ENCODE measurements around the gene ZNF620.
"Not testable (repeated sequence)": the region's sequence is repeated elsewhere in the genome, so short reads cannot be mapped to it uniquely, and the experiment has no call there.

ZNF620 gene

GRCh38 chr3:40505599-40506462 lies at the start of gene ZNF620:
ZNF620 (plus strand) TSS chr3:40506039; CDS start chr3:40506353, 314 bp downstream.
- peak; percentile 77 for DNase-seq (ENCODE audit: low spot score)

GRCh38 chr3:40456279-40456939 lies 49.4 kb upstream of the ZNF620 start:
- DNase-seq (ENCODE audit: low spot score), result no peak

- DNase-seq (ENCODE audit: low spot score), result peak; percentile 97
Observed at GRCh38 chr3:40456940-40457823, 48.7 kb upstream of the ZNF620 start, which contains the start of gene RPL14. RPL14 (plus strand) TSS chr3:40457339; CDS start chr3:40457472, 133 bp downstream.

- no peak for DNase-seq (ENCODE audit: low spot score)
Observed at GRCh38 chr3:40458473-40458872, 47.4 kb upstream of the ZNF620 start.

GRCh38 chr3:40460481-40460880 lies 45.4 kb upstream of the ZNF620 start:
- not testable (repeated sequence) for DNase-seq (ENCODE audit: low spot score)

- no peak for DNase-seq (ENCODE audit: low spot score)
Observed at GRCh38 chr3:40461161-40461560, 44.7 kb upstream of the ZNF620 start.

GRCh38 chr3:40462838-40463237 lies 43.0 kb upstream of the ZNF620 start:
- DNase-seq (ENCODE audit: low spot score), result not testable (repeated sequence)

GRCh38 chr3:40463579-40463978 lies 42.3 kb upstream of the ZNF620 start:
- DNase-seq (ENCODE audit: low spot score), result no peak

- no peak for DNase-seq (ENCODE audit: low spot score)
Observed at GRCh38 chr3:40464339-40465110, 41.3 kb upstream of the ZNF620 start.

GRCh38 chr3:40465111-40465407 lies 40.8 kb upstream of the ZNF620 start:
- no peak for DNase-seq (ENCODE audit: low spot score)

- DNase-seq (ENCODE audit: low spot score), result no peak
Observed at GRCh38 chr3:40465456-40465855, 40.4 kb upstream of the ZNF620 start.

GRCh38 chr3:40468018-40468417 lies 37.8 kb upstream of the ZNF620 start:
- no peak for DNase-seq (ENCODE audit: low spot score)

- no peak for DNase-seq (ENCODE audit: low spot score)
Observed at GRCh38 chr3:40470701-40471100, 35.1 kb upstream of the ZNF620 start.

GRCh38 chr3:40476478-40477470 lies 29.1 kb upstream of the ZNF620 start, which contains the start of gene ZNF619:
ZNF619 (plus strand) TSS chr3:40477122; CDS start chr3:40477980, 858 bp downstream.
- peak; percentile 54 for DNase-seq (ENCODE audit: low spot score)

GRCh38 chr3:40477666-40478065 lies 28.2 kb upstream of the ZNF620 start:
- DNase-seq (ENCODE audit: low spot score), result peak; percentile 69

- no peak for DNase-seq (ENCODE audit: low spot score)
Observed at GRCh38 chr3:40487172-40487571, 18.7 kb upstream of the ZNF620 start.

GRCh38 chr3:40490916-40491315 lies 14.9 kb upstream of the ZNF620 start:
- DNase-seq (ENCODE audit: low spot score), result no peak

- DNase-seq (ENCODE audit: low spot score), result no peak
Observed at GRCh38 chr3:40494698-40495097, 11.1 kb upstream of the ZNF620 start.

GRCh38 chr3:40497288-40497687 lies 8.6 kb upstream of the ZNF620 start:
- no peak for DNase-seq (ENCODE audit: low spot score)

GRCh38 chr3:40499952-40500351 lies 5.9 kb upstream of the ZNF620 start:
- DNase-seq (ENCODE audit: low spot score), result no peak
